GM12878 (cell line): ENCODE measurements around the gene SLC27A5. TPM values are rescaled to one million over a fixed set of nuclear protein-coding genes. Genes with fewer than 3 reads are reported as not detected.
A peak's percentile ranks its signal among the peaks of the same experiment; 100 is the strongest.

ENCODE experiments used
- BACH1 ChIP-seq: fragments of 450-650 bp; IDR thresholded peaks from 2 replicates; pipeline ENCODE4 v1.6.1; 2017; ENCODE audit warnings: mild to moderate bottlenecking, borderline replicate concordance
- BCL11A ChIP-seq: IDR thresholded peaks from 2 replicates; pipeline ENCODE4 v1.6.1; 2011; ENCODE audit warnings: low read depth, low read length
- CBFB ChIP-seq: IDR thresholded peaks from 2 replicates; pipeline ENCODE4 v1.6.1; 2016; ENCODE audit warnings: antibody characterized with exemption, low read depth
- CBX5 ChIP-seq: sonication (generic); IDR thresholded peaks from 2 replicates; pipeline ENCODE4 v1.6.1; 2016; ENCODE audit warnings: low read depth, moderate library complexity, mild to moderate bottlenecking, inconsistent platforms
- EZH2 ChIP-seq: IDR thresholded peaks from 2 replicates; pipeline ENCODE4 v1.6.1; 2012; ENCODE audit warnings: low read depth, mild to moderate bottlenecking, control low read depth, inconsistent platforms, low read length, borderline replicate concordance; ENCODE audit not compliant: control insufficient read depth
- HDGF ChIP-seq: fragments of 450-650 bp; IDR thresholded peaks from 2 replicates; pipeline ENCODE4 v1.6.1; 2016; ENCODE audit warnings: antibody characterized with exemption
- IKZF2 ChIP-seq, 2 experiments: fragments of 450-650 bp; IDR thresholded peaks; 2 replicates each; pipeline ENCODE4 v1.6.1; 2017; ENCODE audit warnings: mild to moderate bottlenecking in 2 of 2, moderate library complexity in 2 of 2
- KLF5 ChIP-seq: fragments of 450-650 bp; IDR thresholded peaks from 2 replicates; pipeline ENCODE4 v1.6.1; 2014; ENCODE audit warnings: mild to moderate bottlenecking; ENCODE audit not compliant: partially characterized antibody
- LARP7 ChIP-seq: fragments of 450-650 bp; IDR thresholded peaks from 2 replicates; pipeline ENCODE4 v1.6.1; 2017; ENCODE audit warnings: mild to moderate bottlenecking
- MTA2 ChIP-seq: fragments of 450-650 bp; IDR thresholded peaks from 2 replicates; pipeline ENCODE4 v1.6.1; 2016; ENCODE audit warnings: low read depth, mild to moderate bottlenecking, moderate library complexity
- MYB ChIP-seq: fragments of 150-350 bp; IDR thresholded peaks from 2 replicates; pipeline ENCODE4 v1.6.1; 2014; ENCODE audit warnings: mild to moderate bottlenecking, low read depth, low read length, borderline replicate concordance
- MYC ChIP-seq: IDR thresholded peaks from 2 replicates; pipeline ENCODE4 v1.6.1; 2011; ENCODE audit warnings: mild to moderate bottlenecking, low read length, moderate library complexity, inconsistent platforms; ENCODE audit not compliant: insufficient read depth, insufficient replicate concordance, insufficient read length, severe bottlenecking
- NR2C2 ChIP-seq: IDR thresholded peaks from 2 replicates; pipeline ENCODE4 v1.6.1; 2011; ENCODE audit warnings: borderline replicate concordance, low read depth; ENCODE audit not compliant: control insufficient read depth, insufficient read length
- NR2F1 ChIP-seq: fragments of 450-650 bp; conservative IDR thresholded peaks from 2 replicates; pipeline ENCODE4 v1.6.1; 2017; ENCODE audit warnings: mild to moderate bottlenecking
- PAX8 ChIP-seq: fragments of 450-650 bp; IDR thresholded peaks from 2 replicates; pipeline ENCODE4 v1.6.1; 2017; ENCODE audit warnings: mild to moderate bottlenecking, moderate library complexity
- POLR2AphosphoS2 ChIP-seq: IDR thresholded peaks from 2 replicates; pipeline ENCODE4 v1.6.1; 2011; ENCODE audit warnings: low read depth, mild to moderate bottlenecking, low read length, improper control_type of control experiment, moderate library complexity
- SMAD1 ChIP-seq: fragments of 450-650 bp; IDR thresholded peaks from 2 replicates; pipeline ENCODE4 v1.6.1; 2018; ENCODE audit warnings: mild to moderate bottlenecking, low read depth; ENCODE audit not compliant: partially characterized antibody
- TBL1XR1 ChIP-seq: IDR thresholded peaks from 2 replicates; pipeline ENCODE4 v1.6.1; 2012; ENCODE audit warnings: low read depth, low read length, improper control_type of control experiment
- YBX1 ChIP-seq: fragments of 450-650 bp; IDR thresholded peaks from 2 replicates; pipeline ENCODE4 v1.6.1; 2016; ENCODE audit warnings: antibody characterized with exemption
- ZZZ3 ChIP-seq: IDR thresholded peaks from 2 replicates; pipeline ENCODE4 v1.6.1; 2011; ENCODE audit warnings: low read depth; ENCODE audit not compliant: control insufficient read depth, insufficient read length
- polyA plus RNA-seq, 11 experiments: library from polyadenylated mRNA; depleted of rRNA in 4 of 11; unstranded in 6 of 11; stranded (reverse) in 5 of 11; fragments of >200 nt; fragmentation: Nextera tagmentation in 4 of 11; fragmentation: Illumina TruSeq in 1 of 11; extraction: Ambion mirVana in 4 of 11; extraction: Trizol in 1 of 11; gene quantifications; 1 replicate in 1 of 11; 2 replicates in 10 of 11; pipeline versions ENCODE4 v1.2.1 to v1.2.3, GENCODE V29; 2011 to 2016; ENCODE audit warnings: inconsistent platforms in 2 of 11, missing spikeins in 2 of 11, low read depth in 1 of 11
- total RNA-seq, 4 experiments: library from RNA; depleted of rRNA in 3 of 4; stranded (reverse); fragments of >200 nt in 3 of 4; fragmentation: Illumina TruSeq in 1 of 4; extraction: Trizol in 1 of 4; gene quantifications; 2 replicates each; pipeline versions ENCODE4 v1.2.1 to v1.2.3, GENCODE V29; 2013 to 2021
- TF ChIP-seq, protein P1 (sequence below): fragments of 150-350 bp; IDR thresholded peaks from 2 replicates; pipeline ENCODE4 v1.6.1; 2014; ENCODE audit warnings: mild to moderate bottlenecking, low read depth, low read length
- TF ChIP-seq, protein P2 (sequence below): IDR thresholded peaks from 2 replicates; pipeline ENCODE4 v1.6.1; 2011; ENCODE audit warnings: low read depth, mild to moderate bottlenecking, low read length, moderate library complexity, borderline replicate concordance; ENCODE audit errors: extremely low read depth
- TF ChIP-seq, protein P3 (sequence below): fragments of 450-650 bp; IDR thresholded peaks from 2 replicates; pipeline ENCODE4 v1.6.1; 2017; ENCODE audit warnings: mild to moderate bottlenecking
- TF ChIP-seq, protein P4 (sequence below): fragments of 450-650 bp; IDR thresholded peaks from 2 replicates; pipeline ENCODE4 v1.6.1; 2017; ENCODE audit warnings: mild to moderate bottlenecking, moderate library complexity

SLC27A5 gene
- total and polyA plus RNA-seq, 10 of the 15 experiments (the other 5 are each of a cell fraction or from before 2014, with no cell fraction given) = 21.2 to 127 (median 31.8) TPM

DNA sequence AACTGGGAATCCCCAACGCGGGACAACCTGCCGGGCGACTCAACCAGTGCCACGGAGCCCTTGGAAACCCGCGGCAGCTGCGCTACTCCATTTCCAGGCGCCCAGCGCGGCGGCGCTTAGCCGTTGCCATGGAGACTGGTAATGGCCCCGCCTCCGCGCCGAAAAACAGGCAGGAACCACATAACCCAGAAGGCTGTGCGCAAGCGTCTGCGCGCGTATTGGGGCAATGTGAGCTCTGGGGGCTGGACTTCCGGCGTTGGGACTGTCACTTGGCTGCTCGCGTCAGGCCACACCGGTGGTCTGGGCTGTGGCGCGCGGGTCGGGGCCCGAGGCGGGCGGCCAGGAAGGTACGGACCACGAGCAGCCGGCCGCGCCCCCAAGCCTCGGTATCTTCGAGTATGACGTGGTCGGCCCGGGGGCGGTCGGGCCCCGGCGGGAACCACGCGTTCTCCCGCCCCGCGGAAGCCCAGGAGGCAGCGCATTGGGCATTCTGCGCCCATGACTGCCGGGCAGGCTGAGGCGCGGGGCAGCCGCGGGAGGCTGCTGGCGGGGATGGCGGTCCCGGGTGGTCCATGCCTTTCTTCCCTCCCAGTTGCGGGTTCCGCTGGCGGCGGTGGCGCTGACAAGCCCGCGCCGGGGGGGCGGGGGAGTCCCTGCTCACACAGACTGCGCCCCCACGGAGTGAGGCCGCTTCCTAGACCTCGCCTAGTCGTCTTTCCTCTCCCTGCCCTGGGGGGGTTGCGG, 60.3 kb downstream of the SLC27A5 start, which contains the start of gene ZNF324B (continued):
- TF ChIP-seq MYB (no peak), NR2C2 (no peak), MYC (no peak), HDGF (no peak), YBX1 (no peak), CBX5 (no peak), NR2F1 (peak; percentile 46; the same call in 1 of the 2 replicates), EZH2 (no peak), MTA2 (no peak), TBL1XR1 (no peak), KLF5 (peak; percentile 53), PAX8 (no peak), SMAD1 (no peak), LARP7 (peak; percentile 83), BACH1 (peak; percentile 29; the same call in 1 of the 2 replicates), CBFB (0 out of 2 replicates have a peak, but pooled peaks have one; percentile 17), BCL11A (no peak), ZZZ3 (no peak), IKZF2 (IDR thresholded peaks at IDR 0.05) (no peak), POLR2AphosphoS2 (peak; percentile 43; the same call in 1 of the 2 replicates)
- TF ChIP-seq, protein P1, sequence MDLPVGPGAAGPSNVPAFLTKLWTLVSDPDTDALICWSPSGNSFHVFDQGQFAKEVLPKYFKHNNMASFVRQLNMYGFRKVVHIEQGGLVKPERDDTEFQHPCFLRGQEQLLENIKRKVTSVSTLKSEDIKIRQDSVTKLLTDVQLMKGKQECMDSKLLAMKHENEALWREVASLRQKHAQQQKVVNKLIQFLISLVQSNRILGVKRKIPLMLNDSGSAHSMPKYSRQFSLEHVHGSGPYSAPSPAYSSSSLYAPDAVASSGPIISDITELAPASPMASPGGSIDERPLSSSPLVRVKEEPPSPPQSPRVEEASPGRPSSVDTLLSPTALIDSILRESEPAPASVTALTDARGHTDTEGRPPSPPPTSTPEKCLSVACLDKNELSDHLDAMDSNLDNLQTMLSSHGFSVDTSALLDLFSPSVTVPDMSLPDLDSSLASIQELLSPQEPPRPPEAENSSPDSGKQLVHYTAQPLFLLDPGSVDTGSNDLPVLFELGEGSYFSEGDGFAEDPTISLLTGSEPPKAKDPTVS = no peak
- TF ChIP-seq, protein P2, sequence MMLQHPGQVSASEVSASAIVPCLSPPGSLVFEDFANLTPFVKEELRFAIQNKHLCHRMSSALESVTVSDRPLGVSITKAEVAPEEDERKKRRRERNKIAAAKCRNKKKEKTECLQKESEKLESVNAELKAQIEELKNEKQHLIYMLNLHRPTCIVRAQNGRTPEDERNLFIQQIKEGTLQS = no peak
- TF ChIP-seq, protein P3, sequence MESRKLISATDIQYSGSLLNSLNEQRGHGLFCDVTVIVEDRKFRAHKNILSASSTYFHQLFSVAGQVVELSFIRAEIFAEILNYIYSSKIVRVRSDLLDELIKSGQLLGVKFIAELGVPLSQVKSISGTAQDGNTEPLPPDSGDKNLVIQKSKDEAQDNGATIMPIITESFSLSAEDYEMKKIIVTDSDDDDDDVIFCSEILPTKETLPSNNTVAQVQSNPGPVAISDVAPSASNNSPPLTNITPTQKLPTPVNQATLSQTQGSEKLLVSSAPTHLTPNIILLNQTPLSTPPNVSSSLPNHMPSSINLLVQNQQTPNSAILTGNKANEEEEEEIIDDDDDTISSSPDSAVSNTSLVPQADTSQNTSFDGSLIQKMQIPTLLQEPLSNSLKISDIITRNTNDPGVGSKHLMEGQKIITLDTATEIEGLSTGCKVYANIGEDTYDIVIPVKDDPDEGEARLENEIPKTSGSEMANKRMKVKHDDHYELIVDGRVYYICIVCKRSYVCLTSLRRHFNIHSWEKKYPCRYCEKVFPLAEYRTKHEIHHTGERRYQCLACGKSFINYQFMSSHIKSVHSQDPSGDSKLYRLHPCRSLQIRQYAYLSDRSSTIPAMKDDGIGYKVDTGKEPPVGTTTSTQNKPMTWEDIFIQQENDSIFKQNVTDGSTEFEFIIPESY = no peak
- TF ChIP-seq, protein P4, sequence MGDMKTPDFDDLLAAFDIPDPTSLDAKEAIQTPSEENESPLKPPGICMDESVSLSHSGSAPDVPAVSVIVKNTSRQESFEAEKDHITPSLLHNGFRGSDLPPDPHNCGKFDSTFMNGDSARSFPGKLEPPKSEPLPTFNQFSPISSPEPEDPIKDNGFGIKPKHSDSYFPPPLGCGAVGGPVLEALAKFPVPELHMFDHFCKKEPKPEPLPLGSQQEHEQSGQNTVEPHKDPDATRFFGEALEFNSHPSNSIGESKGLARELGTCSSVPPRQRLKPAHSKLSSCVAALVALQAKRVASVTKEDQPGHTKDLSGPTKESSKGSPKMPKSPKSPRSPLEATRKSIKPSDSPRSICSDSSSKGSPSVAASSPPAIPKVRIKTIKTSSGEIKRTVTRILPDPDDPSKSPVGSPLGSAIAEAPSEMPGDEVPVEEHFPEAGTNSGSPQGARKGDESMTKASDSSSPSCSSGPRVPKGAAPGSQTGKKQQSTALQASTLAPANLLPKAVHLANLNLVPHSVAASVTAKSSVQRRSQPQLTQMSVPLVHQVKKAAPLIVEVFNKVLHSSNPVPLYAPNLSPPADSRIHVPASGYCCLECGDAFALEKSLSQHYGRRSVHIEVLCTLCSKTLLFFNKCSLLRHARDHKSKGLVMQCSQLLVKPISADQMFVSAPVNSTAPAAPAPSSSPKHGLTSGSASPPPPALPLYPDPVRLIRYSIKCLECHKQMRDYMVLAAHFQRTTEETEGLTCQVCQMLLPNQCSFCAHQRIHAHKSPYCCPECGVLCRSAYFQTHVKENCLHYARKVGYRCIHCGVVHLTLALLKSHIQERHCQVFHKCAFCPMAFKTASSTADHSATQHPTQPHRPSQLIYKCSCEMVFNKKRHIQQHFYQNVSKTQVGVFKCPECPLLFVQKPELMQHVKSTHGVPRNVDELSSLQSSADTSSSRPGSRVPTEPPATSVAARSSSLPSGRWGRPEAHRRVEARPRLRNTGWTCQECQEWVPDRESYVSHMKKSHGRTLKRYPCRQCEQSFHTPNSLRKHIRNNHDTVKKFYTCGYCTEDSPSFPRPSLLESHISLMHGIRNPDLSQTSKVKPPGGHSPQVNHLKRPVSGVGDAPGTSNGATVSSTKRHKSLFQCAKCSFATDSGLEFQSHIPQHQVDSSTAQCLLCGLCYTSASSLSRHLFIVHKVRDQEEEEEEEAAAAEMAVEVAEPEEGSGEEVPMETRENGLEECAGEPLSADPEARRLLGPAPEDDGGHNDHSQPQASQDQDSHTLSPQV = no peak
